Activated CD8-positive, alpha-beta T cell treated with anti-CD3 and anti-CD28 coated beads for 36 hours (primary cell): ENCODE data around the gene THOP1. TPM values are rescaled to one million over a fixed set of nuclear protein-coding genes. Genes with fewer than 3 reads are reported as not detected.
"Not testable (repeated sequence)": the region's sequence is repeated elsewhere in the genome, so short reads cannot be mapped to it uniquely, and the experiment has no call there.

ENCODE experiments used
- ATAC-seq: fragments of 200-7000 bp; cut with Tn5 transposase; one replicate; pipeline ENCODE4 v1.10.0; 2021; ENCODE audit warnings: mild to moderate bottlenecking, moderate library complexity
- CTCF ChIA-PET: fragments of 350-600 bp; sonication (Branson Sonifier 250); formaldehyde crosslinking; loops from one replicate; lab custom pipeline; 2021; ENCODE audit warnings: antibody characterized with exemption; lab: Charles Lee
- POLR2A ChIA-PET: fragments of 350-600 bp; sonication (Branson Sonifier 250); formaldehyde crosslinking; loops from one replicate; lab custom pipeline; 2021; ENCODE audit warnings: antibody characterized with exemption; lab: Charles Lee
- DNase-seq: peaks from one replicate; pipeline ENCODE4 v3.0.0-alpha.2; 2020
- H3K27ac Mint-ChIP-seq: one replicate; pipeline ENCODE4 v1.8.0; 2021; ENCODE audit warnings: mild to moderate bottlenecking, mixed read lengths
- H3K27me3 Mint-ChIP-seq: one replicate; pipeline ENCODE4 v1.8.0; 2021; ENCODE audit warnings: mixed read lengths
- H3K36me3 Mint-ChIP-seq: one replicate; pipeline ENCODE4 v1.8.0; 2021; ENCODE audit warnings: low read depth, mixed read lengths
- H3K4me1 Mint-ChIP-seq: one replicate; pipeline ENCODE4 v1.8.0; 2021; ENCODE audit warnings: low read depth, mixed read lengths
- H3K4me3 Mint-ChIP-seq: one replicate; pipeline ENCODE4 v1.8.0; 2021; ENCODE audit warnings: mild to moderate bottlenecking, moderate library complexity, mixed read lengths
- H3K9me3 Mint-ChIP-seq: one replicate; pipeline ENCODE4 v1.8.0; 2021; ENCODE audit warnings: mixed read lengths
- CTCF ChIP-seq: fragments of 200-600 bp; IDR thresholded peaks from one replicate; pipeline ENCODE4 v1.8.0; 2022; ENCODE audit warnings: antibody characterized with exemption, mild to moderate bottlenecking
- intact Hi-C: fragments of 100-400 bp; cut with micrococcal nuclease; formaldehyde crosslinking; loops from one replicate; pipeline ENCODE4 v1.10.0; 2022
- total RNA-seq, 2 experiments: library from RNA; stranded (reverse); gene quantifications; one replicate each; pipeline ENCODE4 v1.2.3, GENCODE V29; 2021

Gene THOP1
- total RNA-seq, 2 experiments from 2014 or later: 157 to 158 TPM

- Mint-ChIP-seq H3K36me3 (peaks cover 52% of the 10 kb centered on the region), H3K4me1 (peaks cover 21% of the 10 kb centered on the region)
- no peak for TF ChIP-seq CTCF
Measured at GRCh38 chr19:2791440-2791839, 6.1 kb downstream of the THOP1 start.

GRCh38 chr19:2791876-2792275 is 6.6 kb downstream of the THOP1 start:
- Mint-ChIP-seq H3K27me3 (no peaks in the 10 kb centered on the region), H3K4me3 (no peak overlapping the region), H3K4me1 (peaks cover 21% of the 10 kb centered on the region), H3K27ac (no peak overlapping the region), H3K36me3 (peaks cover 52% of the 10 kb centered on the region), H3K9me3 (no peaks in the 10 kb centered on the region)
- TF ChIP-seq CTCF: no peak
- DNase-seq (no peak), ATAC-seq (no peak)
- CTCF ChIA-PET: no interaction called here
- POLR2A ChIA-PET: no interaction called here
- intact Hi-C loops: no loop called here

More at GRCh38 chr19:2791440-2791839, 6.1 kb downstream of the THOP1 start:
- ATAC-seq: no peak
- DNase-seq: no peak
- intact Hi-C loops: no loop called here
- H3K4me3 Mint-ChIP-seq: no peak overlapping the region
- no peaks in the 10 kb centered on the region for H3K9me3 Mint-ChIP-seq
- POLR2A ChIA-PET: no interaction called here
- H3K27ac Mint-ChIP-seq: no peak overlapping the region
- CTCF ChIA-PET: no interaction called here
- H3K27me3 Mint-ChIP-seq: no peaks in the 10 kb centered on the region

- ATAC-seq, CTCF ChIA-PET, POLR2A ChIA-PET, H3K4me3 Mint-ChIP-seq, H3K9me3 Mint-ChIP-seq, intact Hi-C loops, H3K27me3 Mint-ChIP-seq, H3K27ac Mint-ChIP-seq, DNase-seq: not testable (repeated sequence)
- Mint-ChIP-seq H3K4me1 (peaks cover 16% of the 10 kb centered on the region), H3K36me3 (peaks cover 49% of the 10 kb centered on the region)
Measured at GRCh38 chr19:2792666-2793065, 7.4 kb downstream of the THOP1 start.

- Mint-ChIP-seq H3K4me1 (peaks cover 16% of the 10 kb centered on the region), H3K4me3 (no peak overlapping the region), H3K27ac (no peak overlapping the region), H3K36me3 (peaks cover 49% of the 10 kb centered on the region), H3K27me3 (no peaks in the 10 kb centered on the region), H3K9me3 (no peaks in the 10 kb centered on the region)
- ChIA-PET CTCF (no interaction called here), POLR2A (no interaction called here)
- no peak for TF ChIP-seq CTCF
- no peak for ATAC-seq
- intact Hi-C loops: no loop called here
- DNase-seq: no peak
Measured at GRCh38 chr19:2793126-2793525, 7.8 kb downstream of the THOP1 start.

- peaks cover 47% of the 10 kb centered on the region for H3K36me3 Mint-ChIP-seq
- CTCF ChIA-PET: no interaction called here
- H3K27me3 Mint-ChIP-seq: no peaks in the 10 kb centered on the region
- intact Hi-C loops: no loop called here
- peaks cover 16% of the 10 kb centered on the region for H3K4me1 Mint-ChIP-seq
- H3K9me3 Mint-ChIP-seq: no peaks in the 10 kb centered on the region
- no peak for DNase-seq
- no peak overlapping the region for H3K27ac Mint-ChIP-seq
- TF ChIP-seq CTCF: no peak
- ATAC-seq: no peak
- H3K4me3 Mint-ChIP-seq: no peak overlapping the region
- POLR2A ChIA-PET: no interaction called here
Measured at GRCh38 chr19:2793577-2793976, 8.3 kb downstream of the THOP1 start.
